ENCODE data around the gene RHBDF1.

DNA sequence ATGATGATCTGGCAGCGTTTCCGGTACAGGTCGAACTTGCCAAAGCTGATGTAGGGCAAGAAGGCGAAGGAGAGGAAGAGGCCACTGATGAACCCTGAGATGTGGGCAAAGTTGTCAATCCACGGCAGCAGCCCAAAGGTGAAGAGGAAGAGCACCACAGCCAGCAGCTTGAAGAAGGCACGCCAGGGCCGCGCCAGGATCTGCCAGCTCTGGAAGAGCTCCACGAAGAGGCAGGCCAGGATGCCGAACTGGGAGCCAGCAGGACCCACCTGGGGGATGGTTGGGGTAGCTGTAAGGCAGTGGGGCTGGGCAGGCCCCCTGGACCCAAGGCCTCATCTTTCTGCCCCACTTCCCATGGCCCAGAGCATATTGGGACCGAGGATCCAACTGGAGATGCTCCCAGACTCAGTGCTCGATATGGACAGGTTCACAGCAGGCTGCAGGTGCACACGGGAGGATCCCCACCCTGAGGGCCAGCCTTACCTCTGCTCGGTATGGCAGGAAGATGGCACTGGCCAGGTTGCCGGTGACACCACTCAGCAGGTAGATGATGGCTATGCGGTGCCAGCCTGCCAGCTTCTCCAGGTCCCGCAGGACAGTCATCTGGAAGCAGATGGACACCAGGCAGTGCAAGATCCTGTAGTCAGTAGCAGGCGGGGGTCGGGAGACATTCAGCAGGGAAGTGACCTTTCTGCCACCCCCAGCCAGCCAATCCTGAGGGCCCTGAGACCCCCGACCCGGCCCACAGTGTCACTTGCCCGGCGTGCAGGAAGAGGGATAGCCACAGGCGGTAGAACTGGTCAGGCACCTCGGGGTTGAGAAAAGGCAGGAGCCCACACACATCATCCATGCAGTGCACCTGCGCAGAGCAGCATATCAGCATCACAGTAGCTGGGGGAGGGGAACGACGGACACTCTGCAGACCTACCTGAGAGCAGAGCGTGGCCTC lies 13.7 kb downstream of the RHBDF1 start:
- TF ChIP-seq, protein P1, sequence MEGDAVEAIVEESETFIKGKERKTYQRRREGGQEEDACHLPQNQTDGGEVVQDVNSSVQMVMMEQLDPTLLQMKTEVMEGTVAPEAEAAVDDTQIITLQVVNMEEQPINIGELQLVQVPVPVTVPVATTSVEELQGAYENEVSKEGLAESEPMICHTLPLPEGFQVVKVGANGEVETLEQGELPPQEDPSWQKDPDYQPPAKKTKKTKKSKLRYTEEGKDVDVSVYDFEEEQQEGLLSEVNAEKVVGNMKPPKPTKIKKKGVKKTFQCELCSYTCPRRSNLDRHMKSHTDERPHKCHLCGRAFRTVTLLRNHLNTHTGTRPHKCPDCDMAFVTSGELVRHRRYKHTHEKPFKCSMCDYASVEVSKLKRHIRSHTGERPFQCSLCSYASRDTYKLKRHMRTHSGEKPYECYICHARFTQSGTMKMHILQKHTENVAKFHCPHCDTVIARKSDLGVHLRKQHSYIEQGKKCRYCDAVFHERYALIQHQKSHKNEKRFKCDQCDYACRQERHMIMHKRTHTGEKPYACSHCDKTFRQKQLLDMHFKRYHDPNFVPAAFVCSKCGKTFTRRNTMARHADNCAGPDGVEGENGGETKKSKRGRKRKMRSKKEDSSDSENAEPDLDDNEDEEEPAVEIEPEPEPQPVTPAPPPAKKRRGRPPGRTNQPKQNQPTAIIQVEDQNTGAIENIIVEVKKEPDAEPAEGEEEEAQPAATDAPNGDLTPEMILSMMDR (conservative IDR thresholded peaks at IDR 0.05; ENCODE audit: low read depth, low read length) = no peak
- no peak for TF ChIP-seq EZH2 (IDR thresholded peaks at IDR 0.05; ENCODE audit: borderline replicate concordance, low read depth, low read length, poor library complexity, severe bottlenecking)
